ENCODE results near the gene OSM. TPM values are rescaled to one million over a fixed set of nuclear protein-coding genes. Genes with fewer than 3 reads are reported as not detected.

Gene OSM
- total RNA-seq, 1 donor from 2014 or later = not detected

GRCh38 chr22:30294830-30295229, 28.2 kb upstream of the OSM start:
- no peak for DNase-seq
- no peak for TF ChIP-seq CTCF (IDR thresholded peaks at IDR 0.05; ENCODE audit: partially characterized antibody, unreplicated experiment)
- peaks cover 3% of the 10 kb centered on the region for H3K27me3 Mint-ChIP-seq (ENCODE audit: unreplicated experiment)
- no peak overlapping the region for H3K4me3 Mint-ChIP-seq (ENCODE audit: unreplicated experiment)
- peaks cover 6% of the 10 kb centered on the region for H3K9me3 Mint-ChIP-seq (ENCODE audit: unreplicated experiment)
- H3K4me1 Mint-ChIP-seq (ENCODE audit: low read depth, unreplicated experiment) = peaks cover 4% of the 10 kb centered on the region
- H3K27ac Mint-ChIP-seq (ENCODE audit: unreplicated experiment) = no peak overlapping the region
- no peaks in the 10 kb centered on the region for H3K36me3 Mint-ChIP-seq (ENCODE audit: unreplicated experiment)

- no peak for TF ChIP-seq CTCF (IDR thresholded peaks at IDR 0.05; ENCODE audit: partially characterized antibody, unreplicated experiment)
- DNase-seq = no peak
- Mint-ChIP-seq H3K4me1 (ENCODE audit: low read depth, unreplicated experiment) (peaks cover 4% of the 10 kb centered on the region), H3K4me3 (ENCODE audit: unreplicated experiment) (no peak overlapping the region), H3K36me3 (ENCODE audit: unreplicated experiment) (no peaks in the 10 kb centered on the region), H3K9me3 (ENCODE audit: unreplicated experiment) (peaks cover 6% of the 10 kb centered on the region), H3K27ac (ENCODE audit: unreplicated experiment) (no peak overlapping the region), H3K27me3 (ENCODE audit: unreplicated experiment) (peaks cover 2% of the 10 kb centered on the region)
Measured at GRCh38 chr22:30294066-30294465, 27.4 kb upstream of the OSM start.

DNA sequence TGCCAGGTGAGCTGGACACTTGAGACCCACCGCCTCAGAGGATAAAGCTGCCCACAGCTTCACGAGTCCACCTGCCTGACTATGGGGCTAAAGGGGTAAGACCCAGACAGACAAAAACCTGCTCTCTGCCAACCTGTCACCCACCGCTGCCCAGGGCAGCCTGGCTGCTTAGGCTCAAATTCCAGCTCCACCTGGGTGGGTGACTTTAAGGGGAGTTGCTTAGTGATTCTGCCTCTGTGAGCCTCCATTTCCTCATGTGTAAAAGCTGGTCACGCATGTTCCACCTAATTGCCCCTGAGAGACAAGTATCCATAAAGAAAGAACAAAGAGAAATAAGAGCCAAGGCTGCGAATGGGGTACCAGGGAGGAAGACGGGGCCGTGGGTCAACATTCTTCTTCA, 26.4 kb upstream of the OSM start:
- TF ChIP-seq CTCF (IDR thresholded peaks at IDR 0.05; ENCODE audit: partially characterized antibody, unreplicated experiment) = no peak
- H3K36me3 Mint-ChIP-seq (ENCODE audit: unreplicated experiment) = no peaks in the 10 kb centered on the region
- H3K27me3 Mint-ChIP-seq (ENCODE audit: unreplicated experiment) = peaks cover 3% of the 10 kb centered on the region
- H3K4me1 Mint-ChIP-seq (ENCODE audit: low read depth, unreplicated experiment) = peaks cover 4% of the 10 kb centered on the region
- no peak overlapping the region for H3K27ac Mint-ChIP-seq (ENCODE audit: unreplicated experiment)
- no peak for DNase-seq
- H3K4me3 Mint-ChIP-seq (ENCODE audit: unreplicated experiment) = no peak overlapping the region
- H3K9me3 Mint-ChIP-seq (ENCODE audit: unreplicated experiment) = peaks cover 5% of the 10 kb centered on the region

DNA sequence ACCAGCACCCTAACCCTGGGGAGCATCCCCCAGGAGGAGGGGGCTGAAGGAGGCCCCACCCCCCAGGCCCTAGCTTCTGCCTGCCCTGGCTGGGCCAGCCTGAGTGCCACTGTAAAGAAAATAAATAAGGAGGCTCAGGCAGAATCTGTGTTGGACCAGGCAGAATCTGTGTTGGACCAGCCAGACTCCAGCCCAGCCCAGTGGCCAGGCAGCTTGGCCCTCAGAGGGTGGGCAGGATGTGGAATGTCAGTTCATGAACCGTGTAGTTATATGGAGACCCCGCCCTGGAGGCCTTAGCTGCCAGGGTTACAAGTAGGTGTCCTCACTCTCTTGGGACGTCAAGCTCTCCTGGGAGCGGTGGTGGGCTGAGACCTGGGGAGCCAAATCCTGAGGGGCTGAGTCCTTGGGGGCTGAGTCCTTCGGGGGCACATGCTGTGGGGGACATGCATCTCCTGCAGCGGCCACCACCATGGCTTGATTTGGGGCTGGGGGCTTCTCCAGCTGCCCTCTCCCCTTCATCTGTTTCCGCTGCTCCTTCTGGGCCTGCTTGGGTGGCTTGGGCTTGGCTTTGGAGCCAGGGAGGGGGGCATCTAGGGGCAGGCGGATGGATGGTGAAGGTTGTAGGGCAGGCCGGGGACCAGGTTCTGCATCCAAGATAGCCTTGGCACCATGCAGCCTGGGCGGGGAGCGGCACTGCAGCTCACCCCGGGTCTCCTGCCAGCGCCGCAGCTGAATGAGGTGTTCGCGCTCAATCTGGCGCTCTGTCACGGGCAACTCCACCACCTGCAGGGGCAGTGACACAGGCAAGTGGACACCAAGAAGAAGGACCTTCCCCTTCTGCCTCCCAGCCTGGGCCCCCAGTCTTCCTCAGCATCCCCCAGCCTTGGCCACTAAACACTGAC, 25.7 kb upstream of the OSM start:
- peaks cover 5% of the 10 kb centered on the region for H3K9me3 Mint-ChIP-seq (ENCODE audit: unreplicated experiment)
- H3K4me3 Mint-ChIP-seq (ENCODE audit: unreplicated experiment) = no peak overlapping the region
- TF ChIP-seq CTCF (IDR thresholded peaks at IDR 0.05; ENCODE audit: partially characterized antibody, unreplicated experiment) = no peak
- H3K36me3 Mint-ChIP-seq (ENCODE audit: unreplicated experiment) = no peaks in the 10 kb centered on the region
- no peak overlapping the region for H3K27ac Mint-ChIP-seq (ENCODE audit: unreplicated experiment)
- H3K27me3 Mint-ChIP-seq (ENCODE audit: unreplicated experiment) = peaks cover 6% of the 10 kb centered on the region
- DNase-seq = no peak
- peaks cover 4% of the 10 kb centered on the region for H3K4me1 Mint-ChIP-seq (ENCODE audit: low read depth, unreplicated experiment)
